Right lobe of liver (tissue), 4 donors: ENCODE results near the gene MRPS31.

Source experiments
- POLR2A ChIP-seq: fragments of 450-650 bp; IDR thresholded peaks from one replicate; pipeline ENCODE4 v1.6.1; 2017; ENCODE audit warnings: antibody characterized with exemption, mild to moderate bottlenecking
- TF ChIP-seq, protein P1 (sequence below), 4 donors: fragments of 200-600 bp in 3 of 4; fragments of 450-650 bp in 1 of 4; IDR thresholded peaks; one replicate each; pipeline versions ENCODE4 v1.5.1 to v1.8.0; 2016 to 2022; ENCODE audit warnings: antibody characterized with exemption in 4 of 4, mild to moderate bottlenecking in 2 of 4
- donor health status: DM: no; HTN: no; CAD: no.
- donor health status: DM: no; HTN: no; CAD: no.
- donor health status: DM: no; HTN: yes; CAD: no.

DNA sequence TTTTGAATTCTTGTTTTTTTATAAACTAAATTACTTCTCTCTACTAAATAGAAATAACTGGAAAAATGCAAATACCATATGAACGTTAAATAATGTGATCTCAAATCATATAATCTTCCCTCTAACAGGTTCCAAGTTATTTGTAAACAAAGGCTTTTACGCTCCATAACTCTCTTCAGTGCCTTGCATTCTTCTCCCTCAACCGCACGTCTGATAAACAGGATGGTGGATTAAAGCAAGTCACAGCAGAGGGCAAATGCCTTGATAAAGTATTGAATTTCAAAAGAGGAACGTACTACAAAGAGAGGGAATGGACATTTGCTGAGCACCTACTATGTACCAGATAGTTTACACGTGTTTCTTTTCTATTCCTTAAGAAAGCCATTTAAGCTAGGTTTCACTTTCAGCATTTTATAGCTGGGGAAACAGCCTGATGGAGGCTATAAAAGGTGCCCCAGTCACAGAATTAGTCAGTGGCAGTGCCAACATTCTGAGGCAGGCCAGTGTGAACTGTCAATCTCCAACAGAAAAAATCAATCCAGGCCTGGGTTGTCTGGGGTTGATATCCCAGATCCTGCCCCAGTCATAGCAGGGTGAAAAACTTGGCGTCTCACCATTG lies 15.8 kb downstream of the MRPS31 start:
- TF ChIP-seq POLR2A: no peak
- TF ChIP-seq, protein P1, sequence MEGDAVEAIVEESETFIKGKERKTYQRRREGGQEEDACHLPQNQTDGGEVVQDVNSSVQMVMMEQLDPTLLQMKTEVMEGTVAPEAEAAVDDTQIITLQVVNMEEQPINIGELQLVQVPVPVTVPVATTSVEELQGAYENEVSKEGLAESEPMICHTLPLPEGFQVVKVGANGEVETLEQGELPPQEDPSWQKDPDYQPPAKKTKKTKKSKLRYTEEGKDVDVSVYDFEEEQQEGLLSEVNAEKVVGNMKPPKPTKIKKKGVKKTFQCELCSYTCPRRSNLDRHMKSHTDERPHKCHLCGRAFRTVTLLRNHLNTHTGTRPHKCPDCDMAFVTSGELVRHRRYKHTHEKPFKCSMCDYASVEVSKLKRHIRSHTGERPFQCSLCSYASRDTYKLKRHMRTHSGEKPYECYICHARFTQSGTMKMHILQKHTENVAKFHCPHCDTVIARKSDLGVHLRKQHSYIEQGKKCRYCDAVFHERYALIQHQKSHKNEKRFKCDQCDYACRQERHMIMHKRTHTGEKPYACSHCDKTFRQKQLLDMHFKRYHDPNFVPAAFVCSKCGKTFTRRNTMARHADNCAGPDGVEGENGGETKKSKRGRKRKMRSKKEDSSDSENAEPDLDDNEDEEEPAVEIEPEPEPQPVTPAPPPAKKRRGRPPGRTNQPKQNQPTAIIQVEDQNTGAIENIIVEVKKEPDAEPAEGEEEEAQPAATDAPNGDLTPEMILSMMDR (IDR thresholded peaks at IDR 0.05): no peak
